Putamen (tissue), 1 donor: ENCODE results near the gene YKT6.

Source experiments
- DNase-seq: peaks from one replicate; pipeline ENCODE4 v3.0.0-alpha.2; 2016; ENCODE audit warnings: low spot score

Gene YKT6

DNA sequence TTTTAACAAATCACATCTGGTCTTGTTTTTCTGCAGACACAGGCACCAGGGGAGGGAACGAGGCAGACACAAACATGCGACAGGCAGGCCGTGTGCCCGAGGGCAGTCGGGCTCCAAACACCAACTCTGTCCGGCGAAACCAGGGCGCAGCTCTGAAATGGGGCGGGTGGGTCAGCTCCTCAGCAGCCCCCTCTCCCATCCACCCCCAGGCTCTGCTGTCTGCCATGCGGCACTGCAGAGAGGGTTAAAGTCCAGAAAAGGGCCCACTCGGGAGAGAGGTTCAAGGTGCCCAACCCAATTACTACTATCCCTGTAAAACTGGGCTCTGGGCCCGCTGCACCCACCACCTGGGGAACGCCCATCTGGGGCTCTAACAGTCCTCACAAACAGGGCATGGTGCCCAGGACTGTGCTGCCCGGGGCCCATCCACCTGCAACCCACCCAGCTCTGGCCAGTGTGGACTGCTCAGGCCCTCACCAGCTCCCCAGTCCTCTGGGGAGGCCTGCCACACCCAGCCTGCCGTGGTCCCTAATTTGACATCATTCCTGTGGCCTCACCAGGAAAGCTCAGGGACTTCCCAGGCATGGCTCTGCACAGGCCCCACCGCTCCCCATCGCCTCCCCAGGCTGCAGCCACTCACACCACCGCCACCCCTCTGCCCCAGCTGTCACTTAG is 18.7 kb downstream of the YKT6 start:
- no peak for DNase-seq

- DNase-seq, result no peak
Observed at GRCh38 chr7:44220046-44220357, 19.2 kb downstream of the YKT6 start.

GRCh38 chr7:44220358-44221112 is 19.8 kb downstream of the YKT6 start:
- DNase-seq, result no peak

DNA sequence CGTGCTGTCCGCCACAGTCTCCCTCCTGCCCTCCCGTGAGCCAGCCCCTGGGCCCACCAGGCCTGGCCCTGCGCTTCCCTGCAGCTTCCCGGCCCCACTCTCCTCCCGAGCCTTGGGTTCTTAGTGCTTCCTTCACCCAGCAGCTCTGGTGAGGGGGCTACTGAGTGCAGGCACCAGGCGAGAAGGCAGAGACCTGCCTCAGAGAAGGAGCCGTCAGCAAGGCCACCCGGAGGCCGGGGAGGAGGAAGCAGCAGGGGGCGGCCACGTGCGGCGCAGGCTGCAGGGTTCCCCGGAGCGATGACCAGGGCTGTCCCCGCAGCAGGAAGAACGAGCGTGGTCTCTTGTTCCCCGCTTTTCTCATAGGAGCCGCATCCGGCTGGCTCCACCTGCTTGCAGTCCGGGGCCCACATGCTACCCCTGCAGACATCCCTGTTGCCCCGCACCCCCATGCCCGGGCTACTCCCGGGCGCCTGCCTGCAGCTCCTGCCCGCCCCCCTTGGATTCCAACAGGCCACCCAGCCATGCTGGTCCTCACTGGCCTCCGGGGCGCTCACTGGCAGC is 20.5 kb downstream of the YKT6 start:
- no peak for DNase-seq

DNA sequence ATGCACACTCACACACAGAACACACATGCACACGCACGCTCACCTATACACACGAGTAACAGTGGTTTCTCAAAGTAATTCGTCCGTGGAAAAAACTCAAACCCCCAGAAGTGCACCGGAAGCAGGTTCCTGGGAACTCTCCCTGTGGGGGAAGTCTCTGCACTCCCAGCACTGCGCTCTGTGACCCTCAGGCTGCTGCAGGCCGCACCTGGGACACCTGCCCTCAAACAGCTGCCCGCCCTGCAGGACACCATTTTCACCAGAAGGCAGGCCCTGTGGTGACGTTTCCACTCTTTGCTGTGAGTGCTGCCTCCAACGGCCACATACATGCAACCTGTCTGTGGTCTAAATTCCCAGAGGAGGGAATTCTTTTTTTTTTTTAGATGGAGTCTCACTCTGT is 21.3 kb downstream of the YKT6 start:
- no peak for DNase-seq

GRCh38 chr7:44222776-44223261 is 22.0 kb downstream of the YKT6 start:
- no peak for DNase-seq

DNA sequence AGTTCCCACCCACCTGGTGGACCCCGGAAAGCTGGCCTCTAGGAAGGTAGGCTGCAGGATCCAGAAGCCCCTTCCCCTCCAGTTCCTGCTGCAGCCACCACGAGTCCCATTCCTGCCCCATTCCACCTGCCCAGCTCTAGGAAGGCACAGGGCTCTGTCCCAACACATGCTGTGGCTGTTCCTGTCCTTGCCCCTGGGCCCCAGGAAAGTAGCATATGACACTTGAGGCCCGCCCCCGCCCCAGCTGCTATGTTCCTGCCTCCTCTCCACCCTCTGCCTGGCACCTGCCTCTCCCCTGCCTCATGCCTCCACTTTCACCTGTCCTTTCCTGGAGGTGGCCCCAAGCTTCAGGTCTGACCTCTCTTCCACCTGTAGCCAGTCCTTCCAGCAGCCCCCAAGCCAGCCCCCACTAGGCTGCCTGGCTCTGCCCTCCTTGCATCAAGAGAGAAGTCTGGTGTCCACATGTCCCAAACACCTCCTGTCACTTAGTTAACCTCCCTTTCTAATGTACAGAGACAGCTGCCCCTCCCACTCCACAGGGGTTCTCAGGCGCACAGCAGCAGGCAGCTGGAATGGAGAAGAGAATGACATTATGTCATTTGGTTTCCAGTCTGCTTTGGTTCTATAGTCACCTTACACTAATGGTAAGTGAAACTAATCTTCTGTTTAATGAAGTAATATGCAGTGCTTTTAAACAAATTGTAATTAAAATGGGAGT is 22.7 kb downstream of the YKT6 start:
- no peak for DNase-seq

GRCh38 chr7:44224080-44224973 is 23.5 kb downstream of the YKT6 start:
- no peak for DNase-seq

DNA sequence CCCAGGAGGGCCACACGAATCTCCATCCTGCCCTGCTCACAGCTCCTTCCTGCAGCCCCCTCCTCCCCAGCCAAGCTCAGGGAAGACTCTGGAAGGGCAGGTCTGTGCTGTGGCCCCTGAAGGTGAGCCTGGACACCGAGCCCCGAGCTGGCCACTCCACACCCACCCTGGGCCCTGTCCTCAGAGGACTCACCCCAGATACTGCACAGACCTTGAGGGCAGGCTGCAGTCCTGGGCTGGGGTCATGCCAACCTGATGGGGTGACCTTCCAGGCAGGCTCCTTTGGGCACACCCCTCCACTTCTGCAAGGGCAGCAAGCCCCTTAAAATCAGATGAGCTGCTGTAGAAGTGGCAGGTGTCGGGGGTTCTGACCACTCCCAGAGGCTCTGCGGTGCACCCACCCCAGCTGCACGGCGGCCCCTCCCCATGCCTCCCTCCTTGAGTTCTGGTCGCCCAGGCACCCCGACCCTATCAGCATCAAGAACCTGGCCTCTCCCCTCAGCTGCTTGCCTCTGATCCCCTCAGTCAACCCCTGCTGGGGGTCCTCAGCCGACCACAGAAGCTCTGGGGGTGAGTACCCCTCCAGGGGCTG is 24.3 kb downstream of the YKT6 start:
- no peak for DNase-seq

- no peak for DNase-seq
Observed at GRCh38 chr7:44225566-44226395, 25.0 kb downstream of the YKT6 start.

DNA sequence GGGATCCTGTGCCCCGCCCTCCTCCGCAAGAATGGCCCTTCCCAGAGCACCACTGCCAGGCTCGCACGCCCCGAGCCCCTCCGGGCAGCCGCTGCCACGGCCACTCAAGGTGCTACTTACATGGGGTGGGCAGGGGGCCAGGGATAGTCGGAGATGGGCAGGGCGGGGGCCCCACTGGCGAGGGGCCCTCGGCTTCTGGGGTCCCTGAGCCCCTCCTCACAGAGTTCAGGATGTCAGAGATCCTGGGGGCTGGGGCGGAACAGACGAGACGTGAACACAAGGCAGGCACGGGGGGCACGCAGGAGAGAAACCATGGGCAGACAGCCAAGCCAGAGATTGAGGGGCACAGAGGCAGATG is 25.6 kb downstream of the YKT6 start:
- DNase-seq, result no peak

DNA sequence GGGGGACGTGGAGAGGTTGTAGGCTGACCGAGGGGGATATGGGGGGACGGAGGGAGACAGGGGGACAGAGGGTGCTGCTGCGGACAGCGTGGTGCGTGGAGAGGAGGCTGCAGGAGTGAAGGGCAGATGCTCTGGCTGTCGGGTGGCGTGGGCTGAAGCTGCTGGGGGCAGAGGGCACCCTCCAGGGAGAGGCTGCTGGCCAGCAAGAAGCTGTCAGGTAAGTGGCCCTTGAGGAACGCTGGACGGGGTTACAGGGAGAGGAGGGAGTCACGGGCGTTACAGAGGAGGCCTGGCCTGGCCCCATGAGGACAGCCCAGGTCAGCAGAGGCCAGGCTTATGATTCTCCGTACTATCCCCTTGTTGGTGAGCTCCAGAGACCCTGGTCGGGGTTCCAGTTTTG is 27.1 kb downstream of the YKT6 start:
- DNase-seq, result no peak

DNA sequence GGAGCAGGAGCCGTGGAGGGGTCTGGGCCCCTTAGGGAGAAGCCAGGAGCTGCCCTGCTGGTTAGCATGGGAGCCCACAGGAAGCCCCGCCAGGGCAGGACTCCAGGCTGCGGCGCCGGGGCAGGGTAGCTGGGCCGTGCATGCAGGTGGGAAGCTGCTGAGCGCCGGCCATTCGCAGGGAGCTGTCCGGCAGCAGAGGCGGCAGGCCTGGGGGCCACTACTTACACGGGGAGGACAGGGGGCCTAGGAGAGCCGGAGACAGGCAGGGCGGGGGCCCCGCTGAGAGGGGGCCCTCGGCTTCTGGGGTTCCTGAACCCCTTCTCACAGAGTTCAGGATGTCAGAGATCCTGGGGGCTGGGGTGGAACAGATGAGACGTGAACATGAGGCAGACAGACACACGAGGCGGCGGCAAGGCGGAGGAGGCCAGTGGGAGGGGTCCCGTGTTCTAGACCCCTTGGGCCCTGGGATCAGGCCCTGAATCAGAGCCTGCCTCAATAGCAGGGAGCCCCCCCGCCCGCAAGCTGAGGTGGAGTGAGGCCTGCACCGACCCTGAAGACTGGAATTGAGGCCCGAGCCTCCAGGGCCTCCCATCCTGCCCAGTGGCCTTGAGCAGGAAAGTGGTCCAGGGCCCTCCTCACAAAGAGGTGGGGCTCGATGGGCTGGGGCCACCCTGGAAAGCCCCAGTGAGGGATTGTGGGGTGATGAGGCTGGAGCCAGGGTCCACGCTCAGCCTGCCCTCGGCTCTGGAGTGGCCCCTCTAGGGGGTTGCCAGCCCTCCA is 28.0 kb downstream of the YKT6 start:
- no peak for DNase-seq

DNA sequence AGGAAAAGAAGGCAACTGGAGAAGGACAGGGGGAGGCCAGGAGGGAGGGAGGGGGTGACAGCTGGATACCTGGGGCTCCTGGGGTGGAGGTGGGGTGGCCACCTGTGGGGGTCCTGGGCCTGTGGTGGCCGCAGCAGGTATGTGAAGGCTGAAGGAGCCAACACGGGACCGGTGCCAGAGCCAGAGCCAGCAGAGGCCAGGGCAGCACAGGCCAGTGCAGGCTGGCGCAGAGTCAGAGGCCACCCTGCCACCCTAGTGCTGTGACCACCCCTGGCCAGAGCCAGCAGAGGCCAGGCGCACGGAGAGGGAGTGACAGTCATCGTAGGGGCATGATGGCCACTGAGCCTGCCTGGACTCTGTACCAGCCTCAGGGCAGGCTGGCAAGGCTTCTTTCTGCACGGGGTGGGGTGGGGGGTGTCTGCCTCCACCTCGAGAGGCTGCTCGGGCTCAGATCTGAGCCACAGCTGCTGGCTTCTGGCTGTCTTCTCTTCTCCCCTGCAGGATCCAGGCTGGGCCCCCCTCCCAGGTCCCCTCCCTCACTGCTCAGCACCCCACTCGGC is 28.8 kb downstream of the YKT6 start:
- DNase-seq, result no peak

DNA sequence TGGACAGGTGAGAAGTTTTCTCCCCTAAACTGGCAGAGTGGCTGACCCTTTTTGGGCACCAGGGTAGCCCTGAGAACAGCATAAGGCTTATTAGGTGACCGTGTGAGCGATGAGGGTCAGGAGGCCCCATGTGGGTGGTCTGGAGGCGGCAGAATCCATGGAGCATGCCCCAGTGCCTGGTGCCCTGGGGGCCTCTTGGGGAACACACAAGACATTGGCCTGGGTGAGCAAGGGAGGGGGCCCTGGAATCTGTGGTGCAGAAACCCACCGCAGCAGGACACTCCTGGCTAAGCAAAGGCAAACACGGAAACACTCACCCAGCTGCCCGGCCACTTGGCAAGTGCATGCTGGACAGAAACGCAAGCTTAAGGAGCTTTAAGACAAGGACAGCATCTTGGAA is 29.5 kb downstream of the YKT6 start:
- no peak for DNase-seq

DNA sequence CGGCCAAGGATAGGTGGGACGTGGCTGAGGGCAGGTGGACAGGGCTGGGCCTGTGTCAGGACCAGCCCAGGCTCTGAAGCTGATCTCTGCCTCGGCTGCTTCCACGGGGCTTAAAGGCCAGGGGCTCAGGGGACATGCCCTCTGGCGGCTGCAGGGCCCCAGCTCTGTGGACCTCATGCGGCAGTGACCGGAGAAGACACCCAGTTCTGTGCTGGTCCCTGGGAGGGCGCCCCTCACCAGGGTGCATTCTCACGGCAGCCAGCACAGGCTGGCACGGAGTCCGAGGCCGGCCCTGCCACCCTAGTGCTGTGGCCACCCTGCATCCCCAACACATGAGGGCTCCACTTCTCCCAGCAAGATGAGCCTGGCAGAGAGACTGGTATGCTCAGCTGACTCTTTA is 30.3 kb downstream of the YKT6 start:
- DNase-seq, result no peak

DNA sequence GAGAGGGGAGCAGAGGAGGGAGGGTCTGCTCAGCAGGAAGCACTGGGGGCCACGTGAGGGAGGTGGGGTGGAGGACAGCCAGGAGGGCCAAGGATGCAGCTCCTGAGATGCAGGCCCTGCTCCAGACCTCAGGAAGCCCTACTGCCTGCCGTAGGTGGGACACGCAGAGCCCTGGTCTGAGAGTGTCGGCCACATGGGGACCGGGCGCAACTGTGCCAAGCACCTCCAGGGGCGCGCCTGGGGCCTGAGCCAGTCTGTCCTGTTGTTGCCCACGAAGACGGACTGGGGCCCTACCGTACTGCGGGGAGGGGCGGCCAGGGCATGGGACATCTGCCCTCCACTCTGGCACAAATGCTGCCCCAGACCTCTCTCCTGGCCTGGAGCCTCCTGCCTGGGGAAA is 31.6 kb downstream of the YKT6 start:
- DNase-seq, result no peak

GRCh38 chr7:44232901-44233715 is 32.3 kb downstream of the YKT6 start:
- no peak for DNase-seq

- no peak for DNase-seq
Observed at GRCh38 chr7:44235066-44235465, 34.3 kb downstream of the YKT6 start.
